IPS DF 4.7 (cell line): ENCODE data around the gene LIPJ.

Experiments used
- DNase-seq: peaks from one replicate; pipeline ENCODE4 v3.0.0-alpha.2; 2013; ENCODE audit warnings: low spot score; ENCODE audit errors: extremely low read depth

Gene LIPJ

DNA sequence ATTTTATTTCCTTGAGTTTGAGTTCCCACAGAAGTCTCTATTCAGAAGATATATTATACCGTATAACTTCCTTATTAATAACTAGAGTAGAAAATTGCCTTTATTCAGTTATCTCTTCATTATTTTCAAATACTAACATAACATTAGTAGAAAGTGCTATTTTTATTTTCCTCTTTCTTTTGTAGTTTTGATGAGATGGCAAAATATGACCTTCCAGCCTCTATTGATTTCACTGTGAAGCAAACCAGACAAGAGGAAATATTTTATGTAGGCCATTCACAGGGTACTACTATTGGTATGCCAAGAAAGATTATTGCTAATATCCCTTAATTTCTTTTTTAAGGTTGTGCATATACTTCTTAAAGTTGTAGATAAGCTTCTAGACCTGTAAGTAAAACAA is 7.9 kb downstream of the LIPJ start:
- DNase-seq: no peak

- no peak for DNase-seq
These were observed 11.5 kb downstream of the LIPJ start for GRCh38 chr10:88598055-88598454.

GRCh38 chr10:88608052-88608732 is 21.6 kb downstream of the LIPJ start:
- DNase-seq: no peak

- no peak for DNase-seq
These were observed 22.2 kb downstream of the LIPJ start for GRCh38 chr10:88608780-88609179.

GRCh38 chr10:88616250-88616977 is 29.9 kb downstream of the LIPJ start:
- no peak for DNase-seq

- no peak for DNase-seq
These were observed 31.3 kb downstream of the LIPJ start for GRCh38 chr10:88617772-88618300.

DNA sequence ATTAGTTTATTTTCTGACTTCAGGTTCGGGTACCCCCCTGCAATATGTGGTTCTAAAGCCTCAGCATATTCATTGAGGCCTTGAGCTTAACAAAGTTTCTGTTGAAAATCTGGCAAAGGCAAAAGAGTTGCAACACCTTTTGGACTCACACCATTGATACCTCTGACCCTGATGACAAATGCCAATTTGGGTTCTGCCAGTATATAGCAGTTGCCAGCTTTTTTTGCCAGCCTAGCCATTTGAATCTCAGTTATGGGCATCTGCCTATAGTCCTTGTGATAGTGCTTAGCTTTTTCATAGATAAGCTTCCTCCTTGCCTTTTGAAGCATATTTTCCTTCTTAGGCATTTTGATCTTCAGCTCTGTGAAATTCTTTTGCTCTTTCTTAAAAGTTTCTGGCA is 31.9 kb downstream of the LIPJ start:
- no peak for DNase-seq

DNA sequence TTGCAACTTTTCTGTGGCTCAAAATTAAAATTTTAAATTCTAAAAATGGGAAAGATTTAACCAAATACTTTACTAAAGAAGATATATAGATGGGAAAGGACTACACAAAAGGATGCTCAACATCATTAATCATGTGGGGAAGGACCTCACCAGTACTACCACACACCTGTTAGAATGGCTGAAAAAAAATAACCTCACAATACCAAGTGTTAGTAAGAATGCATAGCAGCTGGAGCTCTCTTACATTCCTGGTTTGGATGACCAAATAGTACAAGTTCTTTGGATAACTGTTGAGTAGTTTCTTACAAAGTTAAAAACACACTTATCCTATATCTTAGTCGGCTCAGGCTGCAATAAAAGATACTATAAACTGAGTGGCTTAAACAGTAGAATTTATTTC is 33.9 kb downstream of the LIPJ start:
- DNase-seq: no peak

GRCh38 chr10:88623835-88624234 is 37.3 kb downstream of the LIPJ start:
- DNase-seq: no peak

DNA sequence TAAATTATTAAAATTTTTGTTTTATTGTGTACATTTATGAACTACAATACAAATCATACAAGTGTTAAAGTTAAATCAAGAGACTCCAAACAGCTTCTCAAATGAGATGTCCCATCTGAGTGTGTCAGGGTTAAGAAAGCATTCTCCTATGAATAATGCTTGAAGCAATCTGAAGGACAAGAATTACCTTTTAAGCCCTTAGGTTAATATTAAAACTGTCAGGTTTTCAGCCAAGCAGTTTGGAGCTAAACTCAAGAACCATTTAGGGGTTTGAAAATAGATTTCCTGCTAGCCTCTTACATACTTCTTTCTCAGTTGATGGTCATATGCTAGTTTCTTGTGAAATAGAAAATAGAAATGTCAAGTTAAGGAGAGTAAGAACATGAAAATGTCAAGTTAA is 38.3 kb downstream of the LIPJ start:
- DNase-seq: no peak

GRCh38 chr10:88640186-88640585 is 53.6 kb downstream of the LIPJ start:
- no peak for DNase-seq

- no peak for DNase-seq
These were observed 55.6 kb downstream of the LIPJ start for GRCh38 chr10:88642209-88642608.

- DNase-seq: no peak
These were observed 56.4 kb downstream of the LIPJ start for GRCh38 chr10:88642963-88643362.

DNA sequence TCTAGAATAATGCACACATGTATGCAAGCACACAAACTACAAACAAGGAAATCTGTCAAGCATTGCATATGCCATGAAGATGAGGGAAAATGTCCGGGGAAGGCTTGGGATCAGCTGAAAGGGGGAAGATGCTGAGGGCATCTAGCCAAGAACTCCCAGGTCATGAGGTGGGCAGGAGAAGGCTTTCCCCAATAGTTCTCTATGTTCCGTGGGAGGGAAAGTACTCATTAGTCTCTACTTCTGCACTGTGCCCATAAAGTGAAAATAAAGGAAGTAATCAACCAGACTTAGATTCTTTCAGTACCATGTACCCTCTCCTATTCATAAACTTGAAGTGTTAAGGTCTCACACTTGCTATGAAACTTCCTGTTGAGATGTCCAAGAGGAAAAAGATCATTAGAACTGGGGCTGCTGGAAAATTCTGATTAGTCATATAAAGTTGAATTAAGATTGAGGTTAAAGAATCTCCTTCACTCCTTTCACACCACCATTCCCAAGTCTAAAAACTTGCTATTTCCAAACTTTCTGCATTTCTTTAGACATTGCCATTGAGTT is 60.6 kb downstream of the LIPJ start:
- no peak for DNase-seq

- no peak for DNase-seq
These were observed 64.6 kb downstream of the LIPJ start for GRCh38 chr10:88651101-88651551.

GRCh38 chr10:88652616-88653015 is 66.1 kb downstream of the LIPJ start:
- no peak for DNase-seq
